Suprapubic skin (tissue), 4 donors: ENCODE results near the gene RPS27. TPM values are rescaled to one million over a fixed set of nuclear protein-coding genes. Genes with fewer than 3 reads are reported as not detected.
"Not testable (repeated sequence)": the region's sequence is repeated elsewhere in the genome, so short reads cannot be mapped to it uniquely, and the experiment has no call there.

Experiments used
- DNase-seq, 2 donors: peaks; one replicate each; pipeline ENCODE4 v3.0.0-alpha.2; 2019; ENCODE audit warnings: low spot score in 2 of 2
- H3K27ac ChIP-seq: fragments of 200-600 bp; sonication (generic); one replicate; pipeline ENCODE4 v1.5.1; 2019
- H3K27me3 ChIP-seq: fragments of 200-600 bp; sonication (generic); one replicate; pipeline ENCODE4 v1.5.1; 2019
- H3K36me3 ChIP-seq: fragments of 200-600 bp; sonication (generic); one replicate; pipeline ENCODE4 v1.5.1; 2019
- H3K4me1 ChIP-seq: fragments of 200-600 bp; sonication (generic); one replicate; pipeline ENCODE4 v1.5.1; 2019
- H3K4me3 ChIP-seq: fragments of 200-600 bp; sonication (generic); one replicate; pipeline ENCODE4 v1.5.1; 2019; ENCODE audit warnings: mild to moderate bottlenecking
- H3K9me3 ChIP-seq: fragments of 200-600 bp; sonication (generic); one replicate; pipeline ENCODE4 v1.5.1; 2019
- CTCF ChIP-seq, 2 donors: fragments of 200-600 bp in 1 of 2; fragments of 450-650 bp in 1 of 2; sonication (generic) in 1 of 2; IDR thresholded peaks; one replicate each; pipeline ENCODE4 v1.5.1; 2016 to 2019; ENCODE audit warnings: antibody characterized with exemption in 2 of 2, mild to moderate bottlenecking in 1 of 2, moderate library complexity in 1 of 2
- EP300 ChIP-seq: sonication (generic); formaldehyde crosslinking; IDR thresholded peaks from one replicate; pipeline ENCODE4 v1.6.1; 2017; ENCODE audit warnings: antibody characterized with exemption
- POLR2A ChIP-seq, 2 donors: fragments of 450-650 bp; IDR thresholded peaks; one replicate each; pipeline ENCODE4 v1.6.1; 2017; ENCODE audit warnings: antibody characterized with exemption in 2 of 2, mild to moderate bottlenecking in 2 of 2, moderate library complexity in 2 of 2
- POLR2AphosphoS5 ChIP-seq, 3 donors: sonication (generic); formaldehyde crosslinking; IDR thresholded peaks; one replicate each; pipeline ENCODE4 v1.6.1; 2017; ENCODE audit warnings: antibody characterized with exemption in 3 of 3
- WGBS: methylation state at CpG from one replicate; pipeline ENCODE4 v1.1.5; 2018; 5-methylcytosine and 5-hydroxymethylcytosine counted together
- total RNA-seq, 4 donors: library from RNA; depleted of rRNA; stranded (reverse); fragments of >200 nt; gene quantifications; one replicate each; pipeline ENCODE4 v1.1.0, GENCODE V29; 2016

Gene RPS27
- total RNA-seq, 4 donors from 2014 or later: 1,261 to 3,096 (median 2,718) TPM

DNA sequence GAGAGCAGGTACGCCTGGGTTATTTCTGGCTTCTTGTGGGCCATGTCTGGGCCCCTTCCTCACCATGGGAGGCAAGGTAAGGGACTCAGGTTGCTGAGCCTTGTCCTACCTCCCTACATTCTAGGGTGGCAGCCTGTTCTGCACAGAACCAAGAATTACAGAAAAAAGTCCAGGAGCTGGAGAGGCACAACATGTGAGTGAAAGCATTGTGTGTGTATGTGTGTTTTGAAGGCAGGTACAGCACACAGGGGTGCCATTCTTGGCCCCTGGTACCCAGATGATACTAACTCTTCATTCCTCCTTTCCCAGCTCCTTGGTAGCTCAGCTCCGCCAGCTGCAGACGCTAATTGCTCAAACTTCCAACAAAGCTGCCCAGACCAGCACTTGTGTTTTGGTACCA is 17.5 kb upstream of the RPS27 start:
- H3K27ac ChIP-seq: no peak overlapping the region
- H3K4me1 ChIP-seq: peaks cover 23% of the 10 kb centered on the region
- no peak overlapping the region for H3K4me3 ChIP-seq
- H3K36me3 ChIP-seq: peaks cover 27% of the 10 kb centered on the region
- TF ChIP-seq POLR2AphosphoS5 (IDR thresholded peaks at IDR 0.05) (no peak), CTCF (IDR thresholded peaks at IDR 0.05) (no peak), POLR2A (IDR thresholded peaks at IDR 0.05) (no peak), EP300 (no peak)
- whole genome bisulfite sequencing: 100% methylated on average over 3 of the region's 3 CpGs
- no peaks in the 10 kb centered on the region for H3K9me3 ChIP-seq
- DNase-seq: no peak
- H3K27me3 ChIP-seq: no peaks in the 10 kb centered on the region

DNA sequence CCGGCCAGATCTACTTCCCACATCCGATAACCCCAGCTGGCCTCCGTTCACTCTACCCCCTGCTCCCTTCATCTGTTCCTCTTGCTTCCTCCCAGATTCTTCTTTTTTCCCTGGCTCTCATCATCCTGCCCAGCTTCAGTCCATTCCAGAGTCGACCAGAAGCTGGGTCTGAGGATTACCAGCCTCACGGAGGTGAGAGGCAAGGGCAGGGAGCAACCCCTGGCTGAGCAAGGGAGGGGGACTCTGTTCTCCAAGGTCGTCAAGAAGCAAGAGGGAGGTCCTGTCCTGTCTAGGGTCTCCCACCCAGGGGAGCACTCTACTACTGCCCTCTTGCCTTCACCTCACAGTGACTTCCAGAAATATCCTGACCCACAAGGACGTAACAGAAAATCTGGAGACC is 17.0 kb upstream of the RPS27 start:
- WGBS: 72% methylated on average over 7 of the region's 7 CpGs
- H3K9me3 ChIP-seq: no peaks in the 10 kb centered on the region
- peaks cover 27% of the 10 kb centered on the region for H3K36me3 ChIP-seq
- H3K27me3 ChIP-seq: no peaks in the 10 kb centered on the region
- DNase-seq: no peak
- TF ChIP-seq EP300 (no peak), POLR2AphosphoS5 (IDR thresholded peaks at IDR 0.05) (no peak), CTCF (IDR thresholded peaks at IDR 0.05) (no peak), POLR2A (IDR thresholded peaks at IDR 0.05) (no peak)
- no peak overlapping the region for H3K27ac ChIP-seq
- peaks cover 22% of the 10 kb centered on the region for H3K4me1 ChIP-seq
- no peak overlapping the region for H3K4me3 ChIP-seq

DNA sequence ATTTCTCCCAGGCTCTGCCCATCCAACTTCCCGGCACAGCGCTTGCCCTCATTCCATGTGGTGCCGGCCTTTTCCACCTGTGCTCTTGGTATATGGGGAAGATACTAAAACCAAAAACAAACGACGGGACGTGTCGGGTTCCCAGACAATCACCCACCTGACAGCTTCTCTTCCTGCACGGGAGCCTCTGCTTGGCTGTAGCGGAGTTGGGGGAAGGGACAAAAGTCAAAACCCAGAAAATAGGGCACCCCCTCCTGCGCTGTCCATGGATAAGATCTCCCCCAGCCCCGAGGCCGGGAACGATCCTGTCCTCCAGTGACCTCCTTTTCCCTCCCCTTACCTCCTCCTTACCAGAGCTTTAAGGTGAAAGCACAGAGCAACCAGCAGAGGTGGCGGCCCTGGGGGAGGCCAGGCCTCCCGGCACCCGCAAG is 13.7 kb upstream of the RPS27 start:
- H3K27me3 ChIP-seq: no peaks in the 10 kb centered on the region
- H3K4me3 ChIP-seq: peak overlapping the region; percentile 75
- peak overlapping the region; percentile 93 for H3K27ac ChIP-seq
- peaks cover 38% of the 10 kb centered on the region for H3K36me3 ChIP-seq
- no peaks in the 10 kb centered on the region for H3K9me3 ChIP-seq
- 0% methylated on average over 14 of the region's 16 CpGs for WGBS
- no peak for DNase-seq
- no peak for TF ChIP-seq POLR2AphosphoS5 (IDR thresholded peaks at IDR 0.05)
- no peak for TF ChIP-seq EP300
- no peak for TF ChIP-seq POLR2A (IDR thresholded peaks at IDR 0.05)
- no peak for TF ChIP-seq CTCF (IDR thresholded peaks at IDR 0.05)
- peaks cover 21% of the 10 kb centered on the region for H3K4me1 ChIP-seq

- Histone ChIP-seq H3K9me3 (no peaks in the 10 kb centered on the region), H3K27me3 (no peaks in the 10 kb centered on the region), H3K4me3 (peak within 1 kb of the TSS; percentile 75), H3K36me3 (peaks cover 45% of the 10 kb centered on the region), H3K4me1 (peaks cover 21% of the 10 kb centered on the region), H3K27ac (peak within 1 kb of the TSS; percentile 93)
- peak in 2 of 3 donors; percentile 30 to 69 for TF ChIP-seq POLR2AphosphoS5 (IDR thresholded peaks at IDR 0.05)
- no peak for TF ChIP-seq EP300
- peak in 1 of 2 donors; percentile 91 for TF ChIP-seq POLR2A (IDR thresholded peaks at IDR 0.05)
- 0% methylated on average over 14 of the region's 75 CpGs for WGBS
- peak; percentile 92 to 97 for DNase-seq
Observed at GRCh38 chr1:153977250-153978240, 13.0 kb upstream of the RPS27 start, which contains the start of gene JTB. TSS of gene JTB (minus strand) at chr1:153977674. CDS start at chr1:153977252, 422 bp downstream.

- WGBS: 64% methylated on average over 9 of the region's 9 CpGs
- Histone ChIP-seq H3K9me3 (no peaks in the 10 kb centered on the region), H3K36me3 (peaks cover 38% of the 10 kb centered on the region), H3K4me3 (peak overlapping the region; percentile 75), H3K27ac (no peak overlapping the region), H3K4me1 (peaks cover 21% of the 10 kb centered on the region), H3K27me3 (no peaks in the 10 kb centered on the region)
- DNase-seq: no peak
- no peak for TF ChIP-seq CTCF (IDR thresholded peaks at IDR 0.05)
- TF ChIP-seq POLR2AphosphoS5 (IDR thresholded peaks at IDR 0.05): no peak
- no peak for TF ChIP-seq POLR2A (IDR thresholded peaks at IDR 0.05)
- no peak for TF ChIP-seq EP300
Observed at GRCh38 chr1:153978274-153978909, 12.2 kb upstream of the RPS27 start.

- DNase-seq: peak in 1 of 2 donors; percentile 31
- Histone ChIP-seq H3K4me1 (peaks cover 22% of the 10 kb centered on the region), H3K36me3 (peaks cover 31% of the 10 kb centered on the region)
- 93% methylated on average over 12 of the region's 12 CpGs for WGBS
- not testable (repeated sequence) for H3K27ac ChIP-seq, H3K27me3 ChIP-seq, H3K9me3 ChIP-seq, H3K4me3 ChIP-seq
Observed at GRCh38 chr1:153979091-153979490, 11.5 kb upstream of the RPS27 start.

DNA sequence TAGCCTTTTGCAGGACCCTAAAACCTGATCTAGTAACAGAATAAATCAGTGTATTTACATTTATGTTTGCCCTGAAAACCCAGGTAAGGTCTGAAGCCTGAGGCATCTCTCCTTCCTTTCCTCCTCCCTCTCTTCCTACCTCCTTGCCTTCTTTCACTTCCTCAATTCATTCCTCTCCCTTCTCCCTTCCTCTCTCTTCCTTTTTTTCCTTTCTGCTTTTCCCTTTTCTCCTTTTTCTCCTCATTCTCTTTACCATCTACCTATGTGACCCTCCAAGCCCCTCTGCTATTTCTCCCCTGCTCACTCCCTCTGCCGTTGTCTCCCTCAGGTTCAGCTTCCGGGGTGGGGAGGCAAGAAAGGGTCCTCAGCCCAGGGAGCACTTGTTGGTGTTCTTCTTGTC is 8.8 kb upstream of the RPS27 start:
- not testable (repeated sequence) for H3K27ac ChIP-seq, H3K4me3 ChIP-seq, H3K27me3 ChIP-seq, H3K9me3 ChIP-seq, DNase-seq
- peaks cover 20% of the 10 kb centered on the region for H3K36me3 ChIP-seq
- peaks cover 34% of the 10 kb centered on the region for H3K4me1 ChIP-seq
- 82% methylated on average over 2 of the region's 2 CpGs for WGBS
